GM19328 (cell line): ENCODE measurements around the gene CHRDL1.
A peak's percentile ranks its signal among the peaks of the same experiment; 100 is the strongest.

Experiments used
- ATAC-seq: cut with Tn5 transposase; IDR thresholded peaks from one replicate; pipeline ENCODE4 v1.9.1; 2021; ENCODE audit warnings: mild to moderate bottlenecking, moderate library complexity; ENCODE audit not compliant: unreplicated experiment

Gene CHRDL1

DNA sequence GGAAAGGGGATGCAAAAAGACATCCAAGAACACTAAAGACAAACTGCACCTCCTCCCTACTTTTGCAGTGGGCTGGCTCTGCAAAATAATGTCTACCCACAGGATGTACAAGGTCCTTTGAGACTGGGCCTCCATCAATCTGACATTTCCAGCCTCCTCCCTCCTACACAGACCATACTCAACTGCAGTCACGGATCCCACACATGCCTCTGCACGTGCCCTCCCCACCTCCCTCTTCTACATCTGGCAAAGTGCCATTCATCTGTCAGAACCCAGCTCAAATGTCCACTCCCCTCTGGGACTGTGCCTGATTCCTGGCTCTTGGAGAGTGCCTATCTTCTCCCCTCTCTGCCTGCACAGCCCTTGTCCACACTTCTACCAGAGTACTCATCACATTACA is 50.3 kb downstream of the CHRDL1 start:
- ATAC-seq: no peak

DNA sequence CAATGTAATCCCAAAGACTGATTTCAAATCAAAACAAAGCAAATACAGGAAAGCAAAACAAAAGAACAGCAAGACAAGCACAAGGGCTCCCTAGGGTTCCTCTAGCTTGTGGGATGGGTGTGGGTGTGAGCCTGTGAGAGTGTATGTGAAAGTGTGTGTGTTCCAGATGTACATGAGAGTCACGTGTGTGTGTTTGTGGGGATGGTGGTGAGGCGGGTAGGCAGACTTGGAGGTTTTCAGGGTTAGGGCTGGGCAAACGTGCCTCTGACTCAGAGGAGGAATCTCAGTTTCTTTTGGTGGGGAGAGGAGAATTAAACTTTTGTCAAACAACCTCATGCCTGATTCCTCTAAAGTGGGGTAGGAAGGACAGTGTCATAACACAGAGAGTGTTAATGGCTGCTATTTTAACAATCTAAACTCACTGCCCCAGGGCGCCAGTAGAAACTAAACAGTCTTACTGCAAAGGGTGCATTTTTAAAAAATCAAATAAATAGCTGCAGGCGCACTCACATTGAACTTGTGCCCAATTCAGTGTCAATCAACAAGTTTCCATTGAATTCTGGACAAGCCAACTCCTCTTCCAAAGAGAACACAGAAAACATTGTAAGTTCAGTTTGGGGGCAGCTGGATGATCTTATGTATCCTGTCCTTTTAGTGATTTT is 51.8 kb downstream of the CHRDL1 start:
- ATAC-seq: peak; percentile 67

DNA sequence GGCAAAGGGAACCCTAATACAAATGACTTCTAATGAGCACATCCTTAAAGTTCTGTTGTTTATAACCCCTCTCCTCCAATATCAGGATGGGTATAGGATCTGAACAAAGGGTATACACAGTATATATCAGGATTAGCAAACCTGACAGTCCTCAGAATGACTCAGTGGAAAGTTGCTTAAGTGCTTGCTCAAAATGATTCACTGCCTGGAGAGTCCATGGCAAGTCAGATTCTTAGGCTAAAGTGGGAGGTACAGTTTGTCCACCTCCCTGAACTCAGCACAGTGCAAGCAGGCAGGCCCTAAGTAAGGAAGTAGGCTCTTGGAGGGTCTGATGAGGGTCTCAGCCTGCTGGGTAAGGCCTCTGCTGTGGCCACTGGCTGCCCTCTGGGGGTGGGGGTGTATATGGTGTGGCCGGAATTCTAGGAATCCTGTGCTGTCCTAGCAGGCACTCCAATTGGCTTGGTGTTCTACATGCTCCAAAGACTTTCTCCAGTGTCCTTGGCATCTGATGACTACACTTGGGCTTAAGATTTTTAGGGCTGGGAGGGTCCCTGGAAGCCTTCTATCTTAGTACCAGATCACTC is 54.3 kb downstream of the CHRDL1 start:
- no peak for ATAC-seq

DNA sequence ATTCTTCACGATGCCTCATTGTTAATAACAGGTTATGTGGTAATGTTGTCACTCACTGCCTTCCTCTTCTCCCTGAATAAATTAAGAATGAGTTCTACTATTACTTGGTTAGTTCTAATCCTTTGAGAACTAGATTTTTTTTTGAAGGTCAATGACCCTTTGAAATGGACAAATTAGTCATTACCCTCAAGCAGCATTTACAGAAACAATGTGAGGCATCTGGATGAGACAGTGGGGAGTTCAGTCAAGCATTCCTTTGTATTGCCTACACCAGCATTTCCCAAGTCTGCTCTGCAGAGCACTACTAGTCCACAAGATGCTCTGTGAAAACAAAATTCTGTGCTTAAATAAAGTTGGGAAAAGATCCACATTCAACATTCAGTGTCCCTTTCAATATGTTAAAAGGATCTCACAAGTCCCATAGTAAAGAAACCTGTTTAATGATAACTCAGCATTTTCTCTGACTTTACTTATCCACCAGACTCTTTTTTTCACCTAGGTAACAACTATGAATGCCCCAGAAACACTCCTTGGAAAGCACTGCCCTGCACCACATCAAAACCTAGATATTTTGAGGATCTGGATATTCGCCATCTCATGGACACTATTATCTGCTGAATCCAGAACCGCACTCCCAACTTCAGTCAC is 60.6 kb downstream of the CHRDL1 start:
- ATAC-seq: no peak

DNA sequence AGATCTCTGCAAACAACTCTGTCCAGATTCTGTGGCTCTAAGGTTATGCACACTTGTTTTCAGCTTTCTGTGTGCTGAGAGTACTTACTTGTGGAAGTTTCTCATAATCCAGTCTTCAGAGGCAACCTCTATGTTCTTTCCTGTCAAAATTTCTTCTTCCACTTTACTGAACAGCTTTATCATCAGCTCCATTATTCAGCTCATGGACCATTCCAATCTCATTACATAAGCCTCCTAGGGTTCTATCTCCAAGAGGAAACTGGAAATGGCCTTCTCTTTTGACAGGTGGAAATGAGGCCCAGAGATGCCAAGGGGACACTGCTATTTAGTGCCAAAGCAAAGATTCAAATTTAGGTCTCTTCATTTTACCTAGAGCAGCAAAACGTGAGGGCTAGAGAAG is 61.3 kb downstream of the CHRDL1 start:
- ATAC-seq: no peak

DNA sequence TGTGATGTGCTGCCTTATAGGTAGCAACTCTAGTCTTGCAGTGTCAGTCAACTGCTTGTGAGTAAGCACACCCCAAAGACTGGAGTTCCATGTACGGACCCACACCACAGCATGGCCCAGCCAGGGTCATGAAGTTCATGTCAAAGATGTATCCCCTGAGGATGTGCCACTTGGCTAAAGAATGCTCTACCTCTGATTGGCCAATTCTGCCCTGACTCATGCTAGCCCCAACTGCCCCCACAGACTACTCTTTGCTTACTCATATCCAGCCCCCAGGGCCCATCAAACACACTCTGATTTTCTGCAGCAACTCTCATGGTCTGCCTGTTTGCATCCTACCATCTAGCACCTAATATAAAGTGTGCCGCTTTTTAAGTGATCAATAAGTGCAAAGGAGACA is 62.5 kb downstream of the CHRDL1 start:
- no peak for ATAC-seq

DNA sequence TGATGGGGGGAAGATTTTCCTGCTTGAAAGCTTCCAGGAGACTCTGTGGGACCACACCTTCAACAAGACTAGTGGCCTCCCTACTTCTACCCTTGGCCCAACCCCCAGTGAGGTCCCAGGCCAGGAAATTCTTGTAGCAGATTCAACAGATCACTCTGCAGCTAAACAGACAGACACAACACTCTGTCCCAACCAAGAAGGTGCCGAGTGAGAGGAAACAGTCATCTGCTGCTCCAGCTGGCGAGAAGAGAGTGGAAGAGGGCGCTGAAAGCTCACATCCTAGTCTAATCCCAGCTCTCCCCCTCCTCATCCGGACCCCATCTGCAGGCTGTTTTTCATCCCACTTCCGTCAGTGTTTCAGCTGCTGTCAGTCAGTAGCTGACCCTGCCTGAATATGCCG is 63.4 kb downstream of the CHRDL1 start:
- ATAC-seq: no peak

DNA sequence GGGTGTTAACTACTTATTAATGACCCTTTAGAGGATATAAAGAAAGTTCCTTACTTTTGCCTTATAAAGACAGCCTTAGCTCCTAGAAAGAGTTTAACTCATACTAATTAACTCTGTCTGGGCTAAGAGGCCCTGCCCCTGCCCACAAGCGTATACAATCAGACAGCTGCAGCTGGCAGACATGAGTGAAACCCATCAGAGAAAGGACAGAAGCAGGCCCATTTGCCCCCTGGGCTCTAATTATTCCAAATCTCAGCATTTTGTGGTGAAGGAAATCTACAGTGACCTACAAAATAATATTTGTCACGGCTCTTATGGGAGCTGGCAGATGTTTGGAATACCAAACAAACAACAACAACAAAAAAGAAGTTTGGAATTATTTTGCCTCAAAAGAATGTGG is 71.8 kb downstream of the CHRDL1 start:
- ATAC-seq: no peak

DNA sequence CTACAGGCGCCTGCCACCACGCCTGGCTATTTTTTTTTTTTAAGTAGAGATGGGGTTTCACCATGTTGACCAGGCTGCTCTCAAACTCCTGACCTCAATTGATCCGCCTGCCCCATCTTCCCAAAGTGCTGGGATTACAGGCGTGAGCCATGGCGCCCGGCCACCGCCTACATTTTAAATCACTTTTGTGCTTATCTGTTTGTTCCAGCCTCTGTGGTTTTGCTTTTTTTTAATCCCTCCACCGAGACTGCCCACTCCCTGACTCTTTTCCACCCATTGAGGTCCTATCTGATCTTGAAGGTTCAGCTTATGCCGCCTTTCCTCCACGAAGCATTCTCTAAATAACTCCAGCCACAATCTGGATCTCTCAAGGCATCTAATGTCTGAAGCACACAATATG is 73.5 kb downstream of the CHRDL1 start:
- no peak for ATAC-seq

DNA sequence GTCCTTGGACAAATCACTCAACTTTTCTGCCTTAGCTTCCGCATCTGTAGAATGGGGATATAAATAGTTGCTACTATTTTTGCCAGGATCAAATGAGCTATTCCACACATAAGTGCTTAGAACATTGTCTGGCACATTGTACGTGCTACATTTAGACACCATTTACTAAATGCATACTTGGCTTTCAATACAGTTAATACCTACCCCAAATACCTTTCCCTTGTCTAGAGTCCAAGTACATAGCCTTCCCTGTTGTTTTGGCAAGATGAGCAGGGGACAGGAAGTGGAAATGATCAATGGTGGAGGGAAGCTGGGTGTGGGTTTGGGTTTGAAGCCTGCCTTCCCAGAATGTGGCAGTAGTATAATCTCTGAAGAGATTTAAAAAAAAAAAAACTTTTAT is 82.0 kb downstream of the CHRDL1 start:
- ATAC-seq: no peak

DNA sequence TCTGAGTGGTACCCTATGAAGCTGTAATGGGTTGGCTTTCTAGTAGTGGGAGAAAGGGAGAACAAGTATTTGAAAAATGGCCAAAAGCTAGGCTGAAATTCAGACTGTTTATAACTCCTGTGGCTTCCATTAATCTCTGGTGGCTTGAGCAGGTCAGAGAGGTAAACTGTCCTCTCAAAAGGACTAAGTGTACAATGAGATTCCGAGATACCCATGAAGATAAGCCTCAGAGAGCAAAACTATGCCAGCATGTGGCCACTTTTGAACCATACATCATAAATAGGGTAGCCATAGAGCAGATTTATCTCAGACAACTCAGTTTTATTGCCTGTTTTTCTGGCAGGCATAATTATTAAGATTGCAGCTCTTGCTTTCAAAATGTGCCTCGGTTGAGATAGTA is 89.2 kb downstream of the CHRDL1 start:
- ATAC-seq: no peak

DNA sequence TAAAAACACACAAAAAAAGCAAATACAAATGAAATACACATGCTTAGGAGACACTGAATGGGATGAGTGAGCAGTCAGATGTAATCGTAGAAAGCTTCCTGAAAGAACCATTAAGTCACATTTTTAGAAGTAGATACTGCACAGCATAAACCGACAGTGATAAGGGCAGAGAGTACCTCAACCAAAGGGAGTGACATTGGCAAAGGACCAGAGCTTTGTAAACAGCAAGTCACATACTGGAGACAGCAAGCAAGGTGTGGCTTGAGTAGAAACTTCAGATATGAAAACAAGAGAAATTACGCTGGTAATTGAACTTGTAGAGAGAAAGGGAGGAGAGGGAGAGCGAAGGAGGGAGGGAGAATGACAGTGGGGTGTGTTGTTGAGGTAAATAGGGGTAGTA is 92.0 kb downstream of the CHRDL1 start:
- ATAC-seq: no peak

DNA sequence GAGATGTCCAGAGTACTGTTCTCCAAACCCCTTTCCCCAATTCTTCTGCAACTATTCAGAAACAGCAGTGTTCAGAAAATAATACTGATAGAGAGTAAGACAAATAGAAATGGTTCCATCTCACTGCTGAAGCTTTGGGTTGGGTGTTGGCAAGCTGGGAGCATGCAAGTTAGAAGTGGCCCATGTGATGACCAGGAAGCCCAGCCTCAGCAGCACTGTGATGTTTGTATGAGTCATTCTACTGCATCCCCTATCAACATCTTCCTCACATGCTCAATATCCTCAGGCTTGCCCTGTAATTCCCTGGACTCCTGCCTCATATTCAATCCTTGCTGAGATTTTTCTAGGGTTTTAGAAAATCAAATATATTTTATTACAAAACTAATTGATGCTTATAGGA is 96.5 kb downstream of the CHRDL1 start:
- no peak for ATAC-seq

DNA sequence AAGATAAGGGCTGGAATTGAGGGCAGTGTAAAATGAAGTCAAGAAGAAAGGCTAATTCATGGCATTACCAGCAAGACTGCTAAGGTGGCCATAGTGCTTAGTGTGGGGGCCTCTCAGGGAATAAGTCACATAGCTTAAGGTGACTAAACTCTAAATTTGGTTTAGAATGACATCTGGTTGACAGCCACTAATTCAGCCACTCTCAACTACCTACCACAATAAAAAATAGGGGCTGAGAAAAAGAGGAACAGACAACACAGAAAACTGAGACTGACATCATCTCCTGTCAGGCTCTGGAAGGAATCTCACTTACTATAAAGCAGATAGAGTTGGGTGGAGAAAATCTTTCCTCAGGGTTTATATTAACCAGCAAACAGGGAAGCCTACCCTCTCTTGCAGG is 96.9 kb downstream of the CHRDL1 start:
- ATAC-seq: no peak

DNA sequence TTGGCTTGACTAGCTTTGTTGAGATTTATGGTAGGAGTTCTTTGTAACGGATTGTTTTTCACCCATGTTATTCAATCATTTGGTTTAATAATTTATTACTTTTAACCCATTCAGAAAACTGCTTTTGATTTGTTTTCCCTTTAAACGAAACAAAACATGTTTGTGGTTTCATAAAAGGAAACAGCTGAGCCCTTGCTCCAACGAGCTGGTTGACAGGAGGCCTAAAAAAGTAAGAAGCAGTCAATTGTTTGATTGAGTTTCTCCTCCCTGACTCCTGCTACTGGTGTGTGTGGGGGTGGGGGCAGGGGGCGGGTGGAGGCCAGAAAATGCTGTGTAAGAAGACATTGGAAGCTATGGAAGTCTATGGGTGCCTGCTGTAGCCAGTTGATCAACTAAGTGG is 102.8 kb downstream of the CHRDL1 start:
- ATAC-seq: no peak

DNA sequence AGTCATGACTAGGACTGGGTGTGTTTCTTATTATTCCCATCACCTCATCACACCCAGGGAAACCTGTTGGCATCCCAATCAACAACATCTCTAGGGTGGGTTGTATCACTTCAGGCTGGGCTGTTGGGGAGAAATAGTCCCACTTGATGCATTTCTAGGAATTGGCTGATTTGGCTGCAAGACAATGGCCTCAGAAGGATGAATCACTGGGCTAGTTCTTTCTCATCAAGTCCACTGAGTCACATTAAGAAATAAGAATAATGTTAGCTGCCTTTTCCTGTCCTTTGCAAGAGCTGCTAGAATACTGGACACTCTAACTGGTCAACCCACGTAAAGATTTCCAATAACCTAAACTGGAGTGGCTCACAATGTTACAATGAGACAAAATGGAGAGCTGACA is 104.2 kb downstream of the CHRDL1 start:
- ATAC-seq: no peak

DNA sequence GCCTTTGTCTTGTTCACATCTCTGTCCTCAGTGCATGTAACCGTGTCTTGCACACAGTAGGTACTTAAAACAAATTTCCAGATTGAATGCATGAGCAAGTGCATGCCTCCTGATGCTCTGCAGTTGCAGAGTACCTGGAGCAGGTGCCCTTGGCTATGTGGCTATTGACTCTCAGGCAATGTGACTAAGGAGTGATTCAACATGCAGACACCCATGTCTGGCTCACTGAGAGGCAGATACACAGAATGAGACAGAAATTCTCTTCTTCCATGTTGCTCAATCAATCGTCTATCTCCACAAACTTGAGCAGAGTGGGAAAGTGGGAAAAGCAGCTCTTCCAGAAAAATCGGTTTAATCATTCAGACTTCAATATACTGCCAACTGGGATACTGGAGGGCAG is 111.0 kb downstream of the CHRDL1 start:
- no peak for ATAC-seq

DNA sequence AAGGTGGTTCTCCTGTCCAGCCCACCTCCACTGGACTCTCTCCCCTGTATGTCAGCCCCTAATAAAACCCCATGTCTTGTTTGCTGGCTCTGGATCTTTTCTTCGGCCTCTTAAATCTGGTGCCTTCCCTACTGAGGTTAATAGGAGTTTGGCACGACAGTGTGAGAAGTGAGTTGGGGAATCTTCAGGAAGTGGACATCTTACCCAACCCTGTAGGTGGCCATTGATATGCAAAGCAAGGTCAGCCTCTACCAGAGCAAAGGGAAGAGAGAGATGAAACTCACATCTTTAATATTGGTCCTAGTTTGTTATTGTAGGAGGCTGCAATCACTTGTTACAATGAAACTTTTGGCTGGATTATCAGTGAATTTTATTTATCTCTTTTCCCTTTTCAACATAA is 111.7 kb downstream of the CHRDL1 start:
- ATAC-seq: no peak

DNA sequence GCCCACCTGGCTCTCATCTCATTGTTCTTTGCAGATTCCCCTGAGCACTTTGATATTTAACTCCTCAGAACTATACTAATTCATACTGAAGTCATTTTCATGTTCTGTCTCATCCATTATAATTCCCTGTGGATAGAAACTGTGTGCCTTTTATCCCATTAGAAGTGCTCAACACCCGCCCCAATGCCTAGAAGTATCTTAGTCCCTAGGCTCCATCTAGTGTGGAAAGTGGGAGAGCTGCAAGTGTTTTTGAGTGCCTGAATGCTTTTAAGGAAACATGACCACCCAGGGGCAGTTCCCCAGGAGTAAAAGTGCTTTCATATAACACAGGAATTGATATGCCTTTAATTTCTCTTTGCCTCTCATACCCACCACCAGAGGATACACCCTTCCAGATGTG is 117.0 kb downstream of the CHRDL1 start:
- no peak for ATAC-seq

DNA sequence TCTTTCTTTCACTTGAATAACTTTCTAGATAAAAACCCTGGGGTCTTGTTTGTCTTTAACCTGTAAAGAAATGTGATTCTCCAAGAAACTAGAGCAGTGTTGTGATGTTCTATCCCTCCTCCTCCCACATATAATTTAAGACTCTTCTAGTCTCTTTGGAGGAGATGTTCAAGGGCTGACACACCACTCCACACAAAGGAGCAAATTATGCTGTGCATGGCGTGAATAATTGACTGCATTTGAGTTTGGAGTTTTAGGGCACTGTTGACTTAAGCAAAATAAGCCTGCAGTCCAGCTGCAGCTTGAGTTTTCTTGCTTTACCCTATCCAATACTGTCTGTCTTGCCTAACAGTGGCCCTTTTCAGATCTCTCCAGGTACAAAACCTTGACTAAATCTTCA is 119.7 kb downstream of the CHRDL1 start:
- ATAC-seq: no peak

DNA sequence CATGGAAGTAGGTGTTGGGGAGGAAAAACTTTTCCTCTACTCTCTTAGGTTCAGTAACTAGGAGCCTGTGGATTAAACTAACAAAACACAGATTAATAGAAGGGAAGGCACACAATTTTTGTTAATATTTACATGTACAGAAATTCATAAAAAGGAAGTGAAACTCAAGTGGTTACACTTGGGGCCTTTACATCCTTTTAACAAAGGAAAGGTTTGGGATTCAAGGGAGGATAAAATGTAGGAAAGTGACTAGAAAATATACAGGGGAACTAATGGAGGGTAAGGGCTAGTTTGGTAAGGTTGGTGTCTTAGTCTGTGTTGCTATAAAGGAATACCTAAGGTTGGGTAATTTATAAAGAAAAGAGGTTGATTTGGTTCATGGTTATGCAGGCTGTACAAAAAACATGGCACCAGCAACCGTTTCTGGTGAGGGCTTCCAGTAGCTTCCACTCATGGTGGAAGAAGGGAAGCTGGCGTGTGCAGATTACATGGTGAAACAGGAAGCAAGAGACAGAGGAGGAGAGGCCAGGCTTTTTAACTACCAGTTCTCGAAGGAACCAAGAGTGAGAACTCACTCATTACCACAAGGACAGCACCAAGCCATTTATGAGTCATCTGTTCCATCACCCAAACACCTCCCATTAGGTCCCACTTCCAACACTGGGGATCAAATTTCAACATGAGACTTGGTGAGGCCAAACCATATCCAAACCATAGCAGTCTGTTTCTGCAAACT is 124.4 kb downstream of the CHRDL1 start:
- ATAC-seq: peak; percentile 74

DNA sequence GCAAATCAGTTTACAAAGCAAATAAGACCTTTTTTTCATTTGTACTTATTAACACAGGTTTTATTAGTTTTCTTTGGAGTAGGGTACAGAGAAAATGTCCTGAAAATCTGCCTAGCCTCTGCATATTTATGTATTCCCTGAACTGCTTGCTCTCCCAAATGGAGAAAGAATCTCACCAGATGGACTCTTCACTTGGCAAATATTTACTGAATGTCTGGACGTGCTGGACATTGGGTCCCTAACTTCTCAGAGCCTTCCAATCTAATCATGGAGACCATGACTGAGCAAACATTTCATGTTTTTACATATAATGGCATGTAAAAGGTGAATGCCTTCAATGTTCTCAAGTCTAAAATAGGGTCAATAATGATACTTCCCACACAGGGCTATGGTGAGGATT is 126.0 kb downstream of the CHRDL1 start:
- ATAC-seq: no peak
